Ovary (tissue), 9 donors: Measurements from ENCODE around the gene AGPAT4. TPM values are rescaled to one million over a fixed set of nuclear protein-coding genes. Genes with fewer than 3 reads are reported as not detected.

Source experiments
- DNase-seq, 5 donors: peaks; one replicate each; pipeline ENCODE4 v3.0.0-alpha.2; 2019 to 2020
- H3K27ac ChIP-seq, 2 donors: fragments of 200-600 bp; one replicate each; pipeline versions ENCODE4 v1.5.1 to v1.8.0; 2019 to 2022
- H3K27me3 ChIP-seq: fragments of 200-600 bp; one replicate; pipeline ENCODE4 v1.8.0; 2022
- H3K36me3 ChIP-seq: fragments of 200-600 bp; sonication (generic); one replicate; pipeline ENCODE4 v1.5.1; 2019
- H3K4me1 ChIP-seq: one replicate; pipeline ENCODE4 v1.8.1; 2013; ENCODE audit warnings: mild to moderate bottlenecking, moderate library complexity; ENCODE audit not compliant: insufficient read depth
- H3K4me3 ChIP-seq: fragments of 200-600 bp; sonication (generic); one replicate; pipeline ENCODE4 v1.5.1; 2017
- H3K9me3 ChIP-seq, 2 donors: fragments of 200-600 bp in 1 of 2; sonication (generic) in 1 of 2; one replicate each; pipeline versions ENCODE4 v1.5.1 to v1.8.1; 2013 to 2019; ENCODE audit warnings: mild to moderate bottlenecking in 1 of 2, moderate library complexity in 1 of 2
- CTCF ChIP-seq, 3 donors: fragments of 450-650 bp in 2 of 3; fragments of 200-600 bp in 1 of 3; IDR thresholded peaks; one replicate each; pipeline versions ENCODE4 v1.5.1 to v1.8.0; 2016 to 2022; ENCODE audit warnings: antibody characterized with exemption in 3 of 3, mild to moderate bottlenecking in 1 of 3
- EP300 ChIP-seq: sonication (generic); formaldehyde crosslinking; IDR thresholded peaks from one replicate; pipeline ENCODE4 v1.6.1; 2017; ENCODE audit warnings: antibody characterized with exemption
- POLR2A ChIP-seq: fragments of 450-650 bp; IDR thresholded peaks from one replicate; pipeline ENCODE4 v1.6.1; 2017; ENCODE audit warnings: antibody characterized with exemption, mild to moderate bottlenecking, moderate library complexity
- WGBS, 3 donors: extraction: QIAGEN DNeasy Blood & Tissue Kit in 1 of 3; methylation state at CpG; one replicate each; pipeline versions ENCODE4 v1.1.5 to v1.1.7; 2013 to 2017; 5-methylcytosine and 5-hydroxymethylcytosine counted together
- intact Hi-C, 4 donors: fragments of 100-400 bp; cut with DNase I; formaldehyde crosslinking; loops; one replicate each; pipeline versions ENCODE4 v1.11.0 to v1.15.1; 2022 to 2023
- polyA plus RNA-seq, 2 donors: library from polyadenylated mRNA; stranded (reverse); fragments of 200-250 nt in 1 of 2; fragments of 350-450 nt in 1 of 2; fragmentation: Illumina TruSeq in 1 of 2; extraction: RNeasy Lipid Tissue Mini Kit (QIAGEN cat#74804) in 1 of 2; gene quantifications; one replicate each; pipeline ENCODE4 v1.2.3, GENCODE V29; 2013 to 2014
- total RNA-seq, 7 donors: library from RNA; depleted of rRNA in 2 of 7; stranded (reverse); fragments of >200 nt in 2 of 7; fragmentation: NEBNext Ultra II Directional in 3 of 7; extraction: Animal tissue kit (Norgen Biotek cat#: 25700) in 3 of 7; gene quantifications; one replicate each; pipeline versions ENCODE4 v1.1.0 to v1.2.4, GENCODE V29; 2016 to 2023
- donor health status: DM: no; HTN: no; CAD: no; lungs with moderate emphysema.
- donor health status: DM: no; HTN: no; CAD: no.
- donor health status: Bipolar disorder and iron deficiency.
- donor health status: DM: yes; HTN: yes; CAD: no.
- donor health status: DM: no; HTN: no; CAD: no.
- donor health status: DM: yes; HTN: yes; CAD: no.

AGPAT4 gene
- total and polyA plus RNA-seq, 9 donors = 4.4 to 13.7 (median 8.9) TPM

- Histone ChIP-seq H3K27ac (no peak overlapping the region), H3K4me1 (peaks cover 5% of the 10 kb centered on the region), H3K9me3 (no peaks in the 10 kb centered on the region), H3K27me3 (no peaks in the 10 kb centered on the region), H3K36me3 (no peaks in the 10 kb centered on the region), H3K4me3 (no peak overlapping the region)
- intact Hi-C loops = no loop called here
- no peak for TF ChIP-seq EP300
- TF ChIP-seq CTCF (IDR thresholded peaks at IDR 0.05) = no peak
- TF ChIP-seq POLR2A = no peak
- 82 to 88% (median 87%) methylated on average over 2 of the region's 2 CpGs for WGBS, 3 donors
- DNase-seq = no peak
These were observed 102.7 kb downstream of the AGPAT4 start for GRCh38 chr6:161171207-161171606.

DNA sequence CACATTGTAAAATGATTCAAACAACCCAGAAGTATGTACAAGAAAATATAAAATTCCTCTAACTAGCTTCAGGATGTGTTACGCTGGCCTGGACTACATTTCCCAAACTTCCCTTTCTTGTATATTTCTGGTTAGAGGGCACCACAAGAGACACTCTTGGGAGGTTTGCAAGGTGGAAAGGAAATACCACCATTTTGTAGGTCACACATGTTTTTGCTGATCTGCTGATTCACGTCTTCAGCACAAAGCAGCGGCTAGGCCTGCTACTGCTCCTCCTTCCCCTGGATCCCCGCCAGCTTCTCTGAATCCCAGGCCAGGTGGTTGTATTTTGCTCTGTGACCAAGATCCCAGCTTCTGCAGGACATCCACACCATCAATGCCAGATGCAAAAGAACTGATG is 104.2 kb downstream of the AGPAT4 start:
- H3K36me3 ChIP-seq = no peaks in the 10 kb centered on the region
- 55 to 59% (median 55%) methylated on average over 4 of the region's 4 CpGs for WGBS, 3 donors
- peak; percentile 46 to 63 (median 53) for DNase-seq
- intact Hi-C loops = no loop called here
- no peaks in the 10 kb centered on the region for H3K9me3 ChIP-seq
- no peaks in the 10 kb centered on the region for H3K27me3 ChIP-seq
- TF ChIP-seq CTCF (IDR thresholded peaks at IDR 0.05) = no peak
- no peak overlapping the region for H3K27ac ChIP-seq
- peaks cover 5% of the 10 kb centered on the region for H3K4me1 ChIP-seq
- no peak overlapping the region for H3K4me3 ChIP-seq

DNA sequence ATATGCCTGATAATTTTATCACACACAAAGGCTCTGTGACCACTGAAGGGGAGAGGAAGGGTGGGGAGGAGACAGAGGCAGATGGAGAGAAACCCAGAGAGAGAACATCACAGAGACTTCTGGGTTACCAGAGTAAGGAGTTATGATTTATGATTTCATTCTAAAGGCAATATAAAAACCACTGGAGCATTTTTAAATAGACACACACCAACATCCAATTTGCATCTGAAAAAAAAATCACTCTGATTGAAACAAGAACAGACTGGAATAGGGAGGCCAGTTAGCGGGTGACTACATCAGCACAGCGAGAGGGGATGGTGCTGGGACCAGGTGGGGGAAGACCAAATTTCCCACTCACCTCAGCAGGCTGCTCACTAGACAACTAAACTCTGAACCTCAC is 104.8 kb downstream of the AGPAT4 start:
- WGBS, 3 donors = 95 to 99% (median 95%) methylated on average over 2 of the region's 2 CpGs
- H3K27me3 ChIP-seq = no peaks in the 10 kb centered on the region
- H3K9me3 ChIP-seq = no peaks in the 10 kb centered on the region
- no peak for TF ChIP-seq EP300
- TF ChIP-seq CTCF (IDR thresholded peaks at IDR 0.05) = no peak
- no peak for TF ChIP-seq POLR2A
- no peaks in the 10 kb centered on the region for H3K36me3 ChIP-seq
- peaks cover 5% of the 10 kb centered on the region for H3K4me1 ChIP-seq
- DNase-seq = no peak
- intact Hi-C loops = no loop called here
- H3K4me3 ChIP-seq = no peak overlapping the region
- H3K27ac ChIP-seq = no peak overlapping the region

- no peak overlapping the region for H3K27ac ChIP-seq
- H3K36me3 ChIP-seq = no peaks in the 10 kb centered on the region
- H3K27me3 ChIP-seq = no peaks in the 10 kb centered on the region
- WGBS, 3 donors = 84 to 89% (median 89%) methylated on average over 14 of the region's 14 CpGs
- TF ChIP-seq EP300 = no peak
- TF ChIP-seq CTCF (IDR thresholded peaks at IDR 0.05) = no peak
- no peak for TF ChIP-seq POLR2A
- DNase-seq = no peak
- peaks cover 5% of the 10 kb centered on the region for H3K4me1 ChIP-seq
- no peak overlapping the region for H3K4me3 ChIP-seq
- intact Hi-C loops = no loop called here
- no peaks in the 10 kb centered on the region for H3K9me3 ChIP-seq
These were observed 105.5 kb downstream of the AGPAT4 start for GRCh38 chr6:161168281-161168891.
